PC-9 (cell line): ENCODE results near the gene PAQR7. TPM values are rescaled to one million over a fixed set of nuclear protein-coding genes. Genes with fewer than 3 reads are reported as not detected.

Source experiments
- BruUV-seq: library from RNA; stranded (reverse); fragments of 400-500 nt; replicated peaks from 2 replicates; lab custom pipeline; 2021; lab: Mats Ljungman, UMichigan
- CTCF ChIA-PET: fragments of 300-600 bp; sonication (Branson Sonifier 250); formaldehyde crosslinking; loops from one replicate; lab custom pipeline; 2022; ENCODE audit warnings: antibody characterized with exemption; lab: Charles Lee
- POLR2A ChIA-PET: fragments of 300-600 bp; sonication (Branson Sonifier 250); formaldehyde crosslinking; loops from one replicate; lab custom pipeline; 2022; ENCODE audit warnings: antibody characterized with exemption; ENCODE audit not compliant: unreplicated experiment; lab: Charles Lee
- DNase-seq, 2 experiments: peaks; one replicate each; pipeline versions ENCODE4 v3.0.0 to v3.0.0-alpha.2; 2015 to 2022; ENCODE audit warnings: mixed read lengths in 1 of 2
- H2AFZ ChIP-seq: fragments of 200-600 bp; sonication (generic); 2 replicates; pipeline ENCODE4 v1.8.1; 2017; ENCODE audit warnings: antibody characterized with exemption
- H3F3A ChIP-seq: fragments of 200-600 bp; sonication (generic); 2 replicates; pipeline ENCODE4 v1.8.1; 2017; ENCODE audit warnings: antibody characterized with exemption, mild to moderate bottlenecking, low read depth; ENCODE audit not compliant: insufficient read depth
- H3K27ac ChIP-seq: fragments of 200-600 bp; sonication (generic); 2 replicates; pipeline ENCODE4 v1.6.1; 2016; ENCODE audit warnings: mixed run types
- H3K27me3 ChIP-seq: fragments of 200-600 bp; sonication (generic); 2 replicates; pipeline ENCODE4 v1.6.1; 2016; ENCODE audit warnings: low read depth, mixed run types; ENCODE audit not compliant: insufficient read depth
- H3K36me3 ChIP-seq: fragments of 200-600 bp; sonication (generic); 2 replicates; pipeline ENCODE4 v1.6.1; 2016; ENCODE audit warnings: low read depth, mixed run types
- H3K4me1 ChIP-seq: fragments of 200-600 bp; sonication (generic); replicated peaks from 2 replicates; pipeline ENCODE4 v1.6.1; 2016; ENCODE audit warnings: mixed run types; ENCODE audit not compliant: insufficient read depth
- H3K4me2 ChIP-seq: fragments of 200-600 bp; sonication (generic); 2 replicates; pipeline ENCODE4 v1.6.1; 2017; ENCODE audit warnings: mixed run types
- H3K4me3 ChIP-seq: fragments of 200-600 bp; sonication (generic); 2 replicates; pipeline ENCODE4 v1.6.1; 2016; ENCODE audit warnings: mixed run types
- H3K79me2 ChIP-seq: fragments of 200-600 bp; sonication (generic); 2 replicates; pipeline ENCODE4 v1.6.1; 2017; ENCODE audit warnings: low read depth, mixed run types
- H3K9me2 ChIP-seq: fragments of 200-600 bp; sonication (generic); 2 replicates; pipeline ENCODE4 v1.8.1; 2017; ENCODE audit warnings: mild to moderate bottlenecking; ENCODE audit not compliant: insufficient read depth
- H3K9me3 ChIP-seq: fragments of 200-600 bp; sonication (generic); 2 replicates; pipeline ENCODE4 v1.8.1; 2016; ENCODE audit warnings: low read depth; ENCODE audit not compliant: insufficient read depth
- H4K20me1 ChIP-seq: fragments of 200-600 bp; sonication (generic); 2 replicates; pipeline ENCODE4 v1.8.1; 2017; ENCODE audit not compliant: insufficient read depth
- CTCF ChIP-seq: fragments of 200-600 bp; sonication (generic); conservative IDR thresholded peaks from 2 replicates; pipeline ENCODE4 v1.6.1; 2017; ENCODE audit warnings: mixed run types, antibody characterized with exemption, mild to moderate bottlenecking, moderate library complexity
- EZH2 ChIP-seq: fragments of 200-600 bp; sonication (generic); IDR thresholded peaks from 2 replicates; pipeline ENCODE4 v1.8.0; 2017; ENCODE audit warnings: antibody characterized with exemption, low read depth
- intact Hi-C: fragments of 100-400 bp; cut with micrococcal nuclease; formaldehyde crosslinking; loops from one replicate; pipeline ENCODE4 v1.10.0; 2022; ENCODE audit not compliant: unreplicated experiment
- total RNA-seq: library from RNA; stranded (reverse); gene quantifications from 2 replicates; pipeline ENCODE4 v1.2.3, GENCODE V29; 2021

Gene PAQR7
- total RNA-seq, 1 experiment from 2014 or later: 34.0 TPM

DNA sequence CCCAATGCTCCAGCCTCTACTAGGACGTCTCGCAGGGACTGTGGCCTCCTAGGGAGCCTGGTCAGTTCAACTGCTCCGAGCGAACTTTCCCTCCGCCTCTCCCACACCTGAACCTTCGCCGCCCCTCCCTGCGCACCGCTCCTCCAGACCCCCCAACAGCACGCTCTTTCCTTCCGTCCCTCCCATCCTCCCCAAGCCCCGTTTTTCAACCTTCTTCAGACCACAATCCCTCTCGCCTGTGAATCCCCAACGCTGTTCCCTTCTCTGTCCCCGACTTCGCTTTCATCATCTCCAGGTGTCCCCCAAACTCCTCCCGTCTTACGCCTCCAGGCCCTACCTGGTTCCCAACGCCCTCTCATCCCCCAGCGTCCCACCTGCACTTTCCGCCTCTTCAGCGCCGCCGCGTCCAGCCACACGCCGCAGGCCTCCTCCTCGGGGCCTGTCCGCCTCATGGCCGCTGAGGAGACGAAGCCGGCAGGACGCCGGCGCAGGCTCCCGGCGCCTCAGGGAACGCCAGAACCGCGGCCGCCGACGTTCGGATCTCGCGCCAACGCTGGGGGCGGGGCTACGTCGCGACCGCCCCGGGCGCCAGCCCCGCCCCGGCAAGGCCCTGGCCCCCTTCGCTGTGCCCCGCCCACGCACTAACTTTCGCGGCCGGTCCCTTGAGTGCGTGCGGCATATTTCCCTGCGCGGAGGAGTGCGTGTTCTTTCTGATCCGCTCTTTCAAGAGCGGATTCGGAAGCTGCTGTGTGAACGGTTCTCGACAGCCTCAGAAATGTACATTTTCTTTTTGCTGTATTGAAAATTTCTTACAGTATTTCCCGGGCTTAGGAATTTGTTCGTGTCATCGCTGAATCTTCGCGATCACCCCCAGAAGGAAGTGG lies 16.4 kb downstream of the PAQR7 start, which contains the start of gene AUNIP:
Gene AUNIP, minus strand, starts transcription at position 552 of the 884 bp plus-strand sequence. Its CDS starts 100 bp downstream, at position 452.
- peak within 1 kb of the TSS; percentile 94 for H2AFZ ChIP-seq
- BruUV-seq: TSS peak; percentile 93

DNA sequence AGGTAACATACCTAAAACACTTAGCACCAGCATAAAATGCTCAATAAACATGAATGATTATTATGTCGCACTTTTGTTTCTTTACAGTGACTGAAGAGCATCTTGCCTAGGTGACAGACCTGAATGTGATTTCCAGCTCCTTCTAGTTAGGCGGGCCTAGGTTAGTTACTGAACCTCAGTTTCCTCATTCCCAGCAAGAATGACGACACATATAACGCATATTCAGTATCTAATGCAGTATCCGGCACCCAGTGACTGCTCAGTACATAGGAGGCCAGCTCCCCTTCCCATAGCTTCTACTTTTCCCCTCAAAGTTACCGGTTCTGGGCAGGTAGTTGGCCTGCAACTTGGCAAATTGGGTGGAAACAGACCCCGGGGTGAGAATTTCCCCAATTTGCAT lies 17.0 kb downstream of the PAQR7 start:
- ChIA-PET CTCF (no interaction called here), POLR2A (interaction anchor here (0.8 kb wide), 1 partner anchor 1176 kb away, joined by 6 read pairs; no protein-coding TSS in a partner anchor)
- Histone ChIP-seq H2AFZ (peak overlapping the region; percentile 94), H3K4me1 (peaks cover 10% of the 10 kb centered on the region), H3K4me2 (peak overlapping the region; percentile 97), H3K9me3 (no peaks in the 10 kb centered on the region), H4K20me1 (no peaks in the 10 kb centered on the region), H3K79me2 (peaks cover 54% of the 10 kb centered on the region), H3K4me3 (peak overlapping the region; percentile 99), H3K9me2 (no peaks in the 10 kb centered on the region), H3K27ac (peak overlapping the region; percentile 74; the same call in 1 of the 2 replicates), H3F3A (peaks cover 9% of the 10 kb centered on the region; the same call in 1 of the 2 replicates), H3K27me3 (no peaks in the 10 kb centered on the region), H3K36me3 (no peaks in the 10 kb centered on the region)
- no peak for TF ChIP-seq EZH2
- TF ChIP-seq CTCF: no peak
- intact Hi-C loops: loop anchor here (2.0 kb wide), 2 partner anchors 16 to 36 kb away; partner anchors contain the start of gene PAQR7
- no peak for DNase-seq
- TSS peak; percentile 10 for BruUV-seq

More for the DNA sequence above, 16.4 kb downstream of the PAQR7 start, which contains the start of gene AUNIP:
- peak within 1 kb of the TSS; percentile 99 for H3K4me3 ChIP-seq
- peak within 1 kb of the TSS; percentile 97 for H3K4me2 ChIP-seq
- DNase-seq: peak; percentile 64 to 89
- intact Hi-C loops: loop anchor here (2.0 kb wide), 2 partner anchors 16 to 36 kb away; partner anchors contain the start of gene PAQR7
- H3K27me3 ChIP-seq: no peaks in the 10 kb centered on the region
- CTCF ChIA-PET: no interaction called here
- H3F3A ChIP-seq: peaks cover 9% of the 10 kb centered on the region; the same call in 1 of the 2 replicates
- H3K27ac ChIP-seq: peak within 1 kb of the TSS; percentile 74
- H4K20me1 ChIP-seq: no peaks in the 10 kb centered on the region
- H3K79me2 ChIP-seq: peaks cover 47% of the 10 kb centered on the region
- peaks cover 10% of the 10 kb centered on the region for H3K4me1 ChIP-seq
- H3K36me3 ChIP-seq: no peaks in the 10 kb centered on the region
- no peaks in the 10 kb centered on the region for H3K9me3 ChIP-seq
- POLR2A ChIA-PET: interaction anchor here (0.6 to 0.8 kb wide), 2 partner anchors 309 to 1176 kb away, joined by 3 to 6 read pairs; no protein-coding TSS in a partner anchor
- H3K9me2 ChIP-seq: no peaks in the 10 kb centered on the region
- TF ChIP-seq EZH2 (no peak), CTCF (no peak)

- no peak overlapping the region for H3K4me3 ChIP-seq
- H3K4me2 ChIP-seq: no peak overlapping the region
- H3K27ac ChIP-seq: no peak overlapping the region
- POLR2A ChIA-PET: no interaction called here
- no peaks in the 10 kb centered on the region for H3K9me2 ChIP-seq
- H4K20me1 ChIP-seq: no peaks in the 10 kb centered on the region
- intact Hi-C loops: no loop called here
- peaks cover 10% of the 10 kb centered on the region for H3K4me1 ChIP-seq
- no peaks in the 10 kb centered on the region for H3K36me3 ChIP-seq
- no peak for TF ChIP-seq EZH2
- TF ChIP-seq CTCF: no peak
- peaks cover 9% of the 10 kb centered on the region; the same call in 1 of the 2 replicates for H3F3A ChIP-seq
- H3K9me3 ChIP-seq: no peaks in the 10 kb centered on the region
- H3K27me3 ChIP-seq: no peaks in the 10 kb centered on the region
- BruUV-seq: TSS peak; percentile 17
- H2AFZ ChIP-seq: no peak overlapping the region
- CTCF ChIA-PET: interaction anchor here (0.6 kb wide), 1 partner anchor 1276 kb away, joined by 6 read pairs; no protein-coding TSS in a partner anchor
- H3K79me2 ChIP-seq: peaks cover 66% of the 10 kb centered on the region
- DNase-seq: no peak
Measured at GRCh38 chr1:25856856-25857255, 18.7 kb downstream of the PAQR7 start.
